ENCODE data around the gene ARAF. TPM values are rescaled to one million over a fixed set of nuclear protein-coding genes. Genes with fewer than 3 reads are reported as not detected.

The ARAF gene
- total and polyA plus RNA-seq, 2 donors (not counting 3 experiments of a cell fraction or from before 2014, with no cell fraction given) = 62.7 to 69.5 TPM

DNA sequence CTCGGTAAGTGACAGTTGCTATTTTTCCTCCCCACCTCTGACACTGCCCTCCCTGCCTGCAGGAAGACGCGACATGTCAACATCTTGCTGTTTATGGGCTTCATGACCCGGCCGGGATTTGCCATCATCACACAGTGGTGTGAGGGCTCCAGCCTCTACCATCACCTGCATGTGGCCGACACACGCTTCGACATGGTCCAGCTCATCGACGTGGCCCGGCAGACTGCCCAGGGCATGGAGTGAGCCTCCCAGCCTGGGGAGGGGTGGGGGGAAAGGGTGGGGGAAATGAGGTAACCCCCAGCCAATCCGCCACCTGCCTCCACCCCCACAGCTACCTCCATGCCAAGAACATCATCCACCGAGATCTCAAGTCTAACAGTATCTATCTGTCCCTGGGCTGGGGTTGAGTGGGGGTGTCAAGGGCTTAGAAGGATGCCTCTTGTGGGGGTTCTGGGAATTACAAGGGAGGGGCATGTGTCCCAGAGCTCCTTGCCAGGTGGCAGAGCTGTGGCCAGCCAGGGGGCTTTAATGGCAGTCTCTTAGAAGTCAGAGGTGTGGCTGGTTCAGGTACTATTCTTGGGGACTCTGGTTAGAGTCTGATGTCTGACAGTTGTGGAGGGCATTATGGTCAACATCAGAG is 7.8 kb downstream of the ARAF start:
- BruUV-seq (replicated peaks) = no TSS peak
- CTCF ChIA-PET = interaction anchor here (1.7 to 2.0 kb wide), 2 partner anchors 11 to 12 kb away, joined by 4 read pairs; no protein-coding TSS in a partner anchor
- Histone ChIP-seq H3K27me3 (ENCODE audit: control insufficient read depth in 2 of 2, insufficient read depth in 2 of 2, low read length in 2 of 2) (no peaks in the 10 kb centered on the region), H3K9me1 (replicated peaks; ENCODE audit: control insufficient read depth, extremely low read depth, insufficient read depth, low read length) (no peaks in the 10 kb centered on the region), H2AFZ (ENCODE audit: low read depth, low read length) (no peak overlapping the region), H3K4me1 (ENCODE audit: control insufficient read depth, extremely low read depth, insufficient read depth, low read length) (peaks cover 6% of the 10 kb centered on the region), H3K36me3 (ENCODE audit: control insufficient read depth in 2 of 2, extremely low read depth in 1 of 2, insufficient read depth in 2 of 2, low read length in 2 of 2) (peaks cover 0 to 6% of the 10 kb centered on the region in 2 experiments), H3K79me2 (ENCODE audit: control insufficient read depth, insufficient read depth, low read length) (peaks cover 5% of the 10 kb centered on the region), H3K4me2 (ENCODE audit: insufficient read depth, low read length) (no peak overlapping the region), H3K9ac (replicated peaks; ENCODE audit: extremely low read depth, insufficient read depth, low read length) (no peak overlapping the region), H3K4me3 (replicated peaks in 1 of 3; ENCODE audit: insufficient read depth in 1 of 3, low read depth in 1 of 3, low read length in 3 of 3) (no peak overlapping the region), H4K20me1 (replicated peaks; ENCODE audit: control insufficient read depth, extremely low read depth, insufficient read depth, low read length) (no peaks in the 10 kb centered on the region), H3K27ac (ENCODE audit: insufficient read depth, low read depth, low read length) (no peak overlapping the region), H3K9me3 (replicated peaks; ENCODE audit: control insufficient read depth, insufficient read depth, low read length) (no peaks in the 10 kb centered on the region)
- dilution Hi-C loops (cut with MboI; ENCODE audit: extremely low pct_ligation_motif_present, low sequenced_read_pairs) = no loop called here
- FAIRE-seq (peak; percentile 24), DNase-seq (ENCODE audit: low read depth, low spot score) (no peak)
- intact Hi-C loops (cut with micrococcal nuclease) = no loop called here
- POLR2A ChIA-PET = no interaction called here
- no peak for TF ChIP-seq JUN (IDR thresholded peaks at IDR 0.05; ENCODE audit: borderline replicate concordance, insufficient read depth, insufficient read length, low read depth)
- no peak for TF ChIP-seq POLR2AphosphoS5 (IDR thresholded peaks at IDR 0.05; ENCODE audit: insufficient read depth, low read depth, low read length)
- TF ChIP-seq, protein P1, sequence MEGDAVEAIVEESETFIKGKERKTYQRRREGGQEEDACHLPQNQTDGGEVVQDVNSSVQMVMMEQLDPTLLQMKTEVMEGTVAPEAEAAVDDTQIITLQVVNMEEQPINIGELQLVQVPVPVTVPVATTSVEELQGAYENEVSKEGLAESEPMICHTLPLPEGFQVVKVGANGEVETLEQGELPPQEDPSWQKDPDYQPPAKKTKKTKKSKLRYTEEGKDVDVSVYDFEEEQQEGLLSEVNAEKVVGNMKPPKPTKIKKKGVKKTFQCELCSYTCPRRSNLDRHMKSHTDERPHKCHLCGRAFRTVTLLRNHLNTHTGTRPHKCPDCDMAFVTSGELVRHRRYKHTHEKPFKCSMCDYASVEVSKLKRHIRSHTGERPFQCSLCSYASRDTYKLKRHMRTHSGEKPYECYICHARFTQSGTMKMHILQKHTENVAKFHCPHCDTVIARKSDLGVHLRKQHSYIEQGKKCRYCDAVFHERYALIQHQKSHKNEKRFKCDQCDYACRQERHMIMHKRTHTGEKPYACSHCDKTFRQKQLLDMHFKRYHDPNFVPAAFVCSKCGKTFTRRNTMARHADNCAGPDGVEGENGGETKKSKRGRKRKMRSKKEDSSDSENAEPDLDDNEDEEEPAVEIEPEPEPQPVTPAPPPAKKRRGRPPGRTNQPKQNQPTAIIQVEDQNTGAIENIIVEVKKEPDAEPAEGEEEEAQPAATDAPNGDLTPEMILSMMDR (IDR thresholded peaks at IDR 0.05; ENCODE audit: extremely low read depth in 1 of 2, insufficient read depth in 1 of 2, low read depth in 1 of 2, low read length in 2 of 2) = peak; percentile 21 to 39
- TF ChIP-seq GATA2 (IDR thresholded peaks at IDR 0.05; ENCODE audit: insufficient read depth, insufficient read length, low read depth, low read length) = no peak

GRCh38 chrX:47570794-47571193 is 9.8 kb downstream of the ARAF start:
- no peak overlapping the region for H2AFZ ChIP-seq (ENCODE audit: low read depth, low read length)
- dilution Hi-C loops (cut with MboI; ENCODE audit: extremely low pct_ligation_motif_present, low sequenced_read_pairs) = no loop called here
- TF ChIP-seq FOS (IDR thresholded peaks at IDR 0.05; ENCODE audit: borderline replicate concordance, insufficient read depth, low read length) = no peak
- no peak for TF ChIP-seq POLR2AphosphoS5 (IDR thresholded peaks at IDR 0.05; ENCODE audit: insufficient read depth, low read depth, low read length)
- no peak for TF ChIP-seq JUN (IDR thresholded peaks at IDR 0.05; ENCODE audit: borderline replicate concordance, insufficient read depth, insufficient read length, low read depth)
- TF ChIP-seq, protein P1 (IDR thresholded peaks at IDR 0.05; ENCODE audit: extremely low read depth in 1 of 2, insufficient read depth in 1 of 2, low read depth in 1 of 2, low read length in 2 of 2) = no peak
- TF ChIP-seq EZH2 (IDR thresholded peaks at IDR 0.05; ENCODE audit: borderline replicate concordance, low read depth, low read length, severe bottlenecking) = no peak
- no peak for TF ChIP-seq POLR2A (IDR thresholded peaks at IDR 0.05; ENCODE audit: low read depth, low read length)
- TF ChIP-seq MYC (IDR thresholded peaks at IDR 0.05; ENCODE audit: low read depth, low read length) = no peak
- TF ChIP-seq GATA2 (IDR thresholded peaks at IDR 0.05; ENCODE audit: insufficient read depth, insufficient read length, low read depth, low read length) = no peak
- TF ChIP-seq, protein P2, sequence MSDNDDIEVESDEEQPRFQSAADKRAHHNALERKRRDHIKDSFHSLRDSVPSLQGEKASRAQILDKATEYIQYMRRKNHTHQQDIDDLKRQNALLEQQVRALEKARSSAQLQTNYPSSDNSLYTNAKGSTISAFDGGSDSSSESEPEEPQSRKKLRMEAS (IDR thresholded peaks at IDR 0.05; ENCODE audit: insufficient read depth, insufficient read length) = no peak
- H3K9me1 ChIP-seq (replicated peaks; ENCODE audit: control insufficient read depth, extremely low read depth, insufficient read depth, low read length) = no peaks in the 10 kb centered on the region
- DNase-seq (ENCODE audit: low read depth, low spot score) = no peak
- H3K27ac ChIP-seq (ENCODE audit: insufficient read depth, low read depth, low read length) = no peak overlapping the region
- ChIA-PET CTCF (no interaction called here), POLR2A (no interaction called here)
- no peak for FAIRE-seq
- H3K9me3 ChIP-seq (replicated peaks; ENCODE audit: control insufficient read depth, insufficient read depth, low read length) = no peaks in the 10 kb centered on the region
- BruUV-seq (replicated peaks) = no TSS peak
- H3K27me3 ChIP-seq (ENCODE audit: control insufficient read depth in 2 of 2, insufficient read depth in 2 of 2, low read length in 2 of 2) = no peaks in the 10 kb centered on the region
- peaks cover 6% of the 10 kb centered on the region for H3K4me1 ChIP-seq (ENCODE audit: control insufficient read depth, extremely low read depth, insufficient read depth, low read length)
- no peak overlapping the region for H3K4me2 ChIP-seq (ENCODE audit: insufficient read depth, low read length)
- H3K9ac ChIP-seq (replicated peaks; ENCODE audit: extremely low read depth, insufficient read depth, low read length) = no peak overlapping the region
- intact Hi-C loops (cut with micrococcal nuclease) = no loop called here
- no peak overlapping the region for H3K4me3 ChIP-seq (replicated peaks in 1 of 3; ENCODE audit: insufficient read depth in 1 of 3, low read depth in 1 of 3, low read length in 3 of 3)
- H3K36me3 ChIP-seq (ENCODE audit: control insufficient read depth in 2 of 2, extremely low read depth in 1 of 2, insufficient read depth in 2 of 2, low read length in 2 of 2) = peaks cover 0 to 6% of the 10 kb centered on the region in 2 experiments
- no peaks in the 10 kb centered on the region for H3K79me2 ChIP-seq (ENCODE audit: control insufficient read depth, insufficient read depth, low read length)
- H4K20me1 ChIP-seq (replicated peaks; ENCODE audit: control insufficient read depth, extremely low read depth, insufficient read depth, low read length) = no peaks in the 10 kb centered on the region

Measured in endothelial cell of umbilical vein (primary cell).